Upper lobe of left lung (tissue), 4 donors: ENCODE data around the gene CLTA.

Experiments
- CTCF ChIP-seq, 6 experiments: fragments of 450-650 bp in 4 of 6; fragments of 200-600 bp in 2 of 6; sonication (generic) in 2 of 6; IDR thresholded peaks; one replicate each; pipeline ENCODE4 v1.5.1; 2016 to 2019; ENCODE audit warnings: antibody characterized with exemption in 6 of 6
- EP300 ChIP-seq, 4 donors: sonication (generic); formaldehyde crosslinking; IDR thresholded peaks; one replicate each; pipeline ENCODE4 v1.5.1; 2017; ENCODE audit warnings: antibody characterized with exemption in 4 of 4, control low read depth in 2 of 4
- POLR2AphosphoS5 ChIP-seq, 2 donors: sonication (generic); formaldehyde crosslinking; IDR thresholded peaks; one replicate each; pipeline ENCODE4 v1.5.1; 2017; ENCODE audit warnings: antibody characterized with exemption in 2 of 2

- no peak for TF ChIP-seq CTCF (IDR thresholded peaks at IDR 0.05)
- no peak for TF ChIP-seq POLR2AphosphoS5 (IDR thresholded peaks at IDR 0.05)
- no peak for TF ChIP-seq EP300 (IDR thresholded peaks at IDR 0.05)
These were observed 26.9 kb upstream of the CLTA start for GRCh38 chr9:36163786-36164170.
